Kidney (tissue), 14 donors: ENCODE measurements around the gene TMEM108. TPM values are rescaled to one million over a fixed set of nuclear protein-coding genes. Genes with fewer than 3 reads are reported as not detected.

ENCODE experiments used
- DNase-seq, 5 donors: peaks; one replicate each; pipeline ENCODE4 v3.0.0-alpha.2; 2013 to 2020
- FAIRE-seq: peaks from 2 replicates; lab custom pipeline; 2012; peaks lifted over from hg19 to GRCh38; lab: Jason Lieb, UNC
- H3K27ac ChIP-seq, 2 donors: one replicate each; pipeline ENCODE4 v1.7.0; 2013; ENCODE audit warnings: low read depth in 2 of 2, low read length in 2 of 2, inconsistent platforms in 1 of 2
- H3K27me3 ChIP-seq: one replicate; pipeline ENCODE4 v1.7.1; 2013; ENCODE audit warnings: low read length, inconsistent platforms; ENCODE audit not compliant: control insufficient read depth, insufficient read depth
- H3K36me3 ChIP-seq, 3 donors: one replicate each; pipeline versions ENCODE4 v1.7.0 to v1.7.1; 2013; ENCODE audit warnings: low read length in 3 of 3, control low read depth in 1 of 3, inconsistent platforms in 1 of 3; ENCODE audit not compliant: insufficient read depth in 3 of 3, control insufficient read depth in 2 of 3
- H3K4me1 ChIP-seq, 3 donors: one replicate each; pipeline versions ENCODE4 v1.7.0 to v1.7.1; 2013; ENCODE audit warnings: low read length in 3 of 3, inconsistent platforms in 1 of 3, low read depth in 1 of 3; ENCODE audit not compliant: control insufficient read depth in 2 of 3, insufficient read depth in 2 of 3
- H3K4me3 ChIP-seq, 3 donors: one replicate each; pipeline versions ENCODE4 v1.7.0 to v1.8.1; 2013; ENCODE audit warnings: low read length in 3 of 3, control low read depth in 1 of 3, inconsistent platforms in 1 of 3
- H3K9ac ChIP-seq, 3 donors: one replicate each; pipeline versions ENCODE4 v1.7.0 to v1.7.1; 2013; ENCODE audit warnings: low read length in 3 of 3, control low read depth in 1 of 3, inconsistent platforms in 1 of 3
- H3K9me3 ChIP-seq, 3 donors: one replicate each; pipeline versions ENCODE4 v1.7.0 to v1.7.1; 2013; ENCODE audit warnings: low read length in 3 of 3, control low read depth in 1 of 3, inconsistent platforms in 1 of 3; ENCODE audit not compliant: control insufficient read depth in 2 of 3, insufficient read depth in 1 of 3
- intact Hi-C: fragments of 100-400 bp; cut with DNase I; formaldehyde crosslinking; loops from one replicate; pipeline ENCODE4 v1.11.1; 2022
- polyA plus RNA-seq: library from polyadenylated mRNA; stranded (reverse); fragments of 350-450 nt; fragmentation: Illumina TruSeq; extraction: RNeasy Lipid Tissue Mini Kit (QIAGEN cat#74804); gene quantifications from one replicate; pipeline ENCODE4 v1.2.3, GENCODE V29; 2014; ENCODE audit warnings: low read depth, low replicate concordance; ENCODE audit not compliant: insufficient read depth
- total RNA-seq: library from RNA; stranded (reverse); fragmentation: NEBNext Ultra II Directional; extraction: Animal tissue kit (Norgen Biotek cat#: 25700); gene quantifications from one replicate; pipeline ENCODE4 v1.2.1, GENCODE V29; 2021
- TF ChIP-seq, protein P1 (sequence below): IDR thresholded peaks from 3 replicates; pipeline ENCODE4 v1.5.1; 2012; ENCODE audit warnings: mild to moderate bottlenecking, moderate library complexity, borderline replicate concordance; ENCODE audit not compliant: insufficient read depth; ENCODE audit errors: extremely low read depth
- donor health status: control.
- donor health status: control.
- donor health status: control.
- donor health status: control.
- donor health status: control.
- donor health status: DM: yes; HTN: yes; CAD: no.
- donor health status: Normal renal cell carcinoma (clear cell type).

The TMEM108 gene
- total and polyA plus RNA-seq, 2 donors from 2014 or later, result 0.91 to 1.5 TPM

DNA sequence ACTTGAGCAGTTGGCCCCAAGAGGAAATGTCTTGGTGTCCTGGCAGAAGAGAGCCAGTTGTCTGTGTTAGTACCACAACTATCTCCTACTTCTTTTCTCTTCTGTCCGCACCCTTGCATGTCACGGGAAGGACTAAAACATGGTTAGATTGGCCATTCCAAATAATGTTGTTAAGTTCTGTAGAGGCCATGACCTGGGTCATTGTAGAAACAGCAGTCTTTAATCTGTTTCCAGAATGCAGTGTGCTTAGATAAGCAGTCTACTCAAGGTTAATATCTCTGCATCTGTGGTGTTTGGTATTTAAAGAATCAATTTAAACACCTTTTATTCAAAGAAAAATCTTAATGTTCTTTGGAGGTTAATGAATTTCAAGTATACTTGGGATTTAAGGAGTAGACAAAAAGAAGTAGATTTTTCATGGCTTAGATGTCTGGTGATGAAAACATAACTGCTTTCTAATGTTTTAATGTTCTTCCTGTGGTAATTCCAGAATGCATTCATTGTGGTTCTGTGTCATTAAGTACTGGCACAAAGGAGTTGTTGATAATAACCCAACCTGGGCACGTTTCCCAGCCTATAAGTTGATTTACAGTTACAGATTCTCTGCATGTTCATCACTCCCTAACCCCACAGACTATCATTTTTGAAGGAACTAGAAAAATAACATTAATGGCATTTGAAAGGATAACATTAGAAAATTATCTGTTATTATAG is 58.9 kb downstream of the TMEM108 start:
- no peaks in the 10 kb centered on the region for H3K27me3 ChIP-seq
- no peak overlapping the region for H3K27ac ChIP-seq
- H3K36me3 ChIP-seq, result no peaks in the 10 kb centered on the region
- intact Hi-C loops, result no loop called here
- no peak overlapping the region for H3K4me3 ChIP-seq
- no peaks in the 10 kb centered on the region for H3K9me3 ChIP-seq
- H3K9ac ChIP-seq, result no peak overlapping the region
- peak in 2 of 5 donors; percentile 21 to 27 for DNase-seq
- TF ChIP-seq, protein P1, sequence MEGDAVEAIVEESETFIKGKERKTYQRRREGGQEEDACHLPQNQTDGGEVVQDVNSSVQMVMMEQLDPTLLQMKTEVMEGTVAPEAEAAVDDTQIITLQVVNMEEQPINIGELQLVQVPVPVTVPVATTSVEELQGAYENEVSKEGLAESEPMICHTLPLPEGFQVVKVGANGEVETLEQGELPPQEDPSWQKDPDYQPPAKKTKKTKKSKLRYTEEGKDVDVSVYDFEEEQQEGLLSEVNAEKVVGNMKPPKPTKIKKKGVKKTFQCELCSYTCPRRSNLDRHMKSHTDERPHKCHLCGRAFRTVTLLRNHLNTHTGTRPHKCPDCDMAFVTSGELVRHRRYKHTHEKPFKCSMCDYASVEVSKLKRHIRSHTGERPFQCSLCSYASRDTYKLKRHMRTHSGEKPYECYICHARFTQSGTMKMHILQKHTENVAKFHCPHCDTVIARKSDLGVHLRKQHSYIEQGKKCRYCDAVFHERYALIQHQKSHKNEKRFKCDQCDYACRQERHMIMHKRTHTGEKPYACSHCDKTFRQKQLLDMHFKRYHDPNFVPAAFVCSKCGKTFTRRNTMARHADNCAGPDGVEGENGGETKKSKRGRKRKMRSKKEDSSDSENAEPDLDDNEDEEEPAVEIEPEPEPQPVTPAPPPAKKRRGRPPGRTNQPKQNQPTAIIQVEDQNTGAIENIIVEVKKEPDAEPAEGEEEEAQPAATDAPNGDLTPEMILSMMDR, result no peak
- H3K4me1 ChIP-seq, result peaks cover 0 to 2% (median 0%) of the 10 kb centered on the region in 3 donors
- FAIRE-seq, result no peak

DNA sequence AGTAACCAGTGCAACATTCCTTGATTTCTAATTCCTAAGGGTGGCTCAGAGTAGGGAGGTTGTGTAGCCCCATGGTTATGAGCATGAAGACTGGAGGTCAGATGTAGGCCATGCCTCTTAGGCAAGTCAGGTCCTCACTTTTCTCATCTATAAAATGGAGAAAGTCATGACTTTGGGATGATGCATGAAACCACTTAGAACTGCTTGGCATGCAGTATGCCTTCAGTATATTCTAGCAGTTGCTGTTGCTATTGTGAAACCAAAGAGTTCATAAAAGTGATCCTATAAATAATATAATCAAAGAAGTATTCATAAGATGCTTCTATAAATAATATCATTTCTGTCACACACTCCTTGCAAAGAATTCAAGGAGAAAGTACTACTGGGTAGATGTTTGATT is 65.5 kb downstream of the TMEM108 start:
- FAIRE-seq (no peak), DNase-seq (no peak)
- TF ChIP-seq, protein P1, result no peak
- Histone ChIP-seq H3K27ac (no peak overlapping the region), H3K4me1 (no peaks in the 10 kb centered on the region), H3K9ac (no peak overlapping the region), H3K27me3 (no peaks in the 10 kb centered on the region), H3K9me3 (no peaks in the 10 kb centered on the region), H3K36me3 (no peaks in the 10 kb centered on the region), H3K4me3 (no peak overlapping the region)
- intact Hi-C loops, result no loop called here

DNA sequence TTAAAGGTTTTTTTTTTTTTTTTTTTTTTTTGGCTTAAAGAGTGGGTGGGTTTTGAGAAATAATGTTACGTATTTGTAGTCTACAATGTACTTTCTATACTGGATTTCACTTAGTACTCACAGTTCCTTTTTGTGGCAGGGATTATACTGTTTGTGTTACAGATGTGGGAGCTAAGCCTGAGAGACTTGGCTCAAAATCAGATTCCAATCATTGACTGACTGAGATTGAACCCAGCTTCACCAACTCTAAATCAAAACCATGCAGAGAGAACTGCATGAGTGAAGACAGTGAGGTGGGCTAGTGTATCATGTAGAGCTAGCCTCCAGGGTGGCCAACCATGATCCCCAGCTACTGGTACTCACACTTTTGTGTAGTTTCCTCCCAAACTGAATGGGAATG is 68.0 kb downstream of the TMEM108 start:
- H3K9me3 ChIP-seq, result no peaks in the 10 kb centered on the region
- no peak overlapping the region for H3K4me3 ChIP-seq
- H3K36me3 ChIP-seq, result no peaks in the 10 kb centered on the region
- intact Hi-C loops, result no loop called here
- H3K4me1 ChIP-seq, result no peaks in the 10 kb centered on the region
- H3K27ac ChIP-seq, result no peak overlapping the region
- H3K9ac ChIP-seq, result no peak overlapping the region
- TF ChIP-seq, protein P1, result no peak
- no peak for FAIRE-seq
- DNase-seq, result no peak
- no peaks in the 10 kb centered on the region for H3K27me3 ChIP-seq
